HCT116 (cell line): Measurements from ENCODE around the gene ZNF541. TPM values are rescaled to one million over a fixed set of nuclear protein-coding genes. Genes with fewer than 3 reads are reported as not detected.

ENCODE experiments used
- ATAC-seq: fragments of 200-7000 bp; cut with Tn5 transposase; 2 replicates; pipeline ENCODE4 v1.9.1; 2020; ENCODE audit warnings: mild to moderate bottlenecking, moderate library complexity
- BruUV-seq: library from RNA; stranded (reverse); fragments of 400-500 nt; replicated peaks from 2 replicates; lab custom pipeline; 2021; lab: Mats Ljungman, UMichigan
- CTCF ChIA-PET: fragments of 300-600 bp; sonication (Branson Sonifier 250); formaldehyde crosslinking; loops from one replicate; lab custom pipeline; 2021; ENCODE audit warnings: antibody characterized with exemption; lab: Charles Lee
- POLR2A ChIA-PET: fragments of 300-600, 350-600 bp; sonication (Branson Sonifier 250); formaldehyde crosslinking; loops from one replicate; lab custom pipeline; 2021; ENCODE audit warnings: antibody characterized with exemption; lab: Charles Lee
- RAD21 ChIA-PET, 2 experiments: fragments of 300-600 bp; sonication (Branson Sonifier 250); formaldehyde crosslinking; loops; one replicate each; lab custom pipeline; 2023; ENCODE audit warnings: low total read pairs in 2 of 2; ENCODE audit not compliant: uncharacterized antibody in 2 of 2, unreplicated experiment in 2 of 2, low non-redundant PET in 1 of 2; lab: Charles Lee
- DNase-seq: peaks from one replicate; pipeline ENCODE4 v3.0.0-alpha.2; 2010; ENCODE audit warnings: low read depth, low spot score
- H2AFZ ChIP-seq: fragments of 200-600 bp; shearing (Covaris generic), sonication (generic); 2 replicates; pipeline ENCODE4 v1.6.1; 2017; ENCODE audit warnings: low read depth, mixed run types, mixed read lengths, antibody characterized with exemption, low read length; ENCODE audit not compliant: poor library complexity, severe bottlenecking
- H3K27ac ChIP-seq: 2 replicates; pipeline ENCODE4 v1.5.1; 2012; ENCODE audit warnings: low read depth, low read length
- H3K27me3 ChIP-seq: fragments of 200-600 bp; sonication (generic); 2 replicates; pipeline ENCODE4 v1.6.1; 2016; ENCODE audit warnings: mixed run types, low read length, mixed read lengths; ENCODE audit not compliant: insufficient read depth
- H3K36me3 ChIP-seq, 2 experiments: fragments of 200-500 bp in 1 of 2; fragments of 200-600 bp in 1 of 2; sonication (Bioruptor generic) in 1 of 2; sonication (generic) in 1 of 2; 2 replicates each; pipeline versions ENCODE4 v1.5.1 to v1.6.1; 2014 to 2016; ENCODE audit warnings: low read length in 2 of 2, inconsistent platforms in 1 of 2, mixed read lengths in 1 of 2, mixed run types in 1 of 2; ENCODE audit not compliant: insufficient read depth in 2 of 2, control insufficient read depth in 1 of 2
- H3K4me1 ChIP-seq, 2 experiments: fragments of 200-600 bp in 1 of 2; sonication (generic) in 1 of 2; 2 replicates each; pipeline versions ENCODE4 v1.5.1 to v1.6.1; 2012 to 2017; ENCODE audit warnings: low read length in 2 of 2, inconsistent platforms in 1 of 2, mild to moderate bottlenecking in 1 of 2, mixed read lengths in 1 of 2, mixed run types in 1 of 2, moderate library complexity in 1 of 2; ENCODE audit not compliant: insufficient read depth in 2 of 2, control insufficient read depth in 1 of 2
- H3K4me2 ChIP-seq: fragments of 200-600 bp; sonication (generic); 2 replicates; pipeline ENCODE4 v1.6.1; 2017; ENCODE audit warnings: mixed run types, low read length, mixed read lengths
- H3K4me3 ChIP-seq, 2 experiments: fragments of 200-600 bp in 1 of 2; sonication (generic) in 1 of 2; replicated peaks in 1 of 2; 2 replicates each; pipeline ENCODE4 v1.5.1; 2011 to 2016; ENCODE audit warnings: low read length in 2 of 2, control low read depth in 1 of 2, low read depth in 1 of 2, mild to moderate bottlenecking in 1 of 2, mixed read lengths in 1 of 2, mixed run types in 1 of 2
- H3K79me2 ChIP-seq: fragments of 200-600 bp; sonication (generic); 2 replicates; pipeline ENCODE4 v1.6.1; 2017; ENCODE audit warnings: mild to moderate bottlenecking, mixed run types, low read length, moderate library complexity, mixed read lengths; ENCODE audit not compliant: insufficient read depth
- H3K9ac ChIP-seq: fragments of 200-600 bp; sonication (generic); 2 replicates; pipeline ENCODE4 v1.6.1; 2016; ENCODE audit warnings: low read length, mixed read lengths
- H3K9me2 ChIP-seq: fragments of 200-600 bp; sonication (generic), shearing (Covaris generic); 2 replicates; pipeline ENCODE4 v1.6.1; 2017; ENCODE audit warnings: mixed run types, mild to moderate bottlenecking, moderate library complexity; ENCODE audit not compliant: insufficient read depth
- H3K9me3 ChIP-seq, 2 experiments: fragments of 200-500 bp in 1 of 2; fragments of 200-600 bp in 1 of 2; sonication (Bioruptor generic) in 1 of 2; sonication (generic) in 1 of 2; 2 replicates each; pipeline ENCODE4 v1.6.1; 2014 to 2017; ENCODE audit warnings: low read length in 2 of 2, mixed read lengths in 2 of 2, inconsistent platforms in 1 of 2, low read depth in 1 of 2, mild to moderate bottlenecking in 1 of 2, mixed run types in 1 of 2, moderate library complexity in 1 of 2; ENCODE audit not compliant: control insufficient read depth in 1 of 2, insufficient read depth in 1 of 2
- H4K20me1 ChIP-seq: fragments of 200-600 bp; sonication (generic), shearing (Covaris generic); 2 replicates; pipeline ENCODE4 v1.6.1; 2017; ENCODE audit warnings: mixed run types, mild to moderate bottlenecking, moderate library complexity; ENCODE audit not compliant: insufficient read depth
- CEBPB ChIP-seq: IDR thresholded peaks from 2 replicates; pipeline ENCODE4 v1.6.1; 2012; ENCODE audit warnings: low read depth
- ELF1 ChIP-seq: IDR thresholded peaks from 2 replicates; pipeline ENCODE4 v1.6.1; 2012; ENCODE audit warnings: low read depth, borderline replicate concordance
- FOSL1 ChIP-seq: IDR thresholded peaks from 2 replicates; pipeline ENCODE4 v1.6.1; 2012; ENCODE audit warnings: low read depth
- POLR2AphosphoS5 ChIP-seq: IDR thresholded peaks from 2 replicates; pipeline ENCODE4 v1.6.1; 2011; ENCODE audit warnings: mild to moderate bottlenecking, low read depth, low read length, moderate library complexity
- ZFX ChIP-seq: fragments of 450-650 bp; IDR thresholded peaks from 2 replicates; pipeline ENCODE4 v1.6.1; 2017
- ZNF274 ChIP-seq: fragments of 200-500 bp; sonication (Bioruptor generic); IDR thresholded peaks from 2 replicates; pipeline ENCODE4 v1.6.1; 2014; ENCODE audit warnings: mild to moderate bottlenecking, low read depth, low read length, inconsistent platforms
- intact Hi-C: fragments of 100-400 bp; cut with micrococcal nuclease; formaldehyde crosslinking; loops from 2 replicates; pipeline ENCODE4 v1.10.0; 2022
- total RNA-seq: library from RNA; stranded (reverse); gene quantifications from one replicate; pipeline ENCODE4 v1.2.1, GENCODE V29; 2021; ENCODE audit not compliant: unreplicated experiment
- TF ChIP-seq, protein P1 (sequence below): IDR thresholded peaks from 2 replicates; pipeline ENCODE4 v1.6.1; 2011; ENCODE audit warnings: mild to moderate bottlenecking, low read length, moderate library complexity; ENCODE audit not compliant: insufficient replicate concordance; ENCODE audit errors: extremely low read depth
- TF ChIP-seq, protein P2 (sequence below), 3 experiments: fragments of 200-600 bp in 1 of 3; sonication (generic) in 1 of 3; IDR thresholded peaks in 2 of 3; conservative IDR thresholded peaks in 1 of 3; 2 replicates each; pipeline ENCODE4 v1.5.1; 2012 to 2017; ENCODE audit warnings: low read depth in 2 of 3, low read length in 2 of 3, antibody characterized with exemption in 1 of 3, borderline replicate concordance in 1 of 3, control low read depth in 1 of 3, mild to moderate bottlenecking in 1 of 3, mixed read lengths in 1 of 3, mixed run types in 1 of 3, moderate library complexity in 1 of 3; ENCODE audit not compliant: insufficient read depth in 1 of 3
- TF ChIP-seq, protein P3 (sequence below): IDR thresholded peaks from 2 replicates; pipeline ENCODE4 v1.6.1; 2012; ENCODE audit warnings: low read depth

ZNF541 gene
- total RNA-seq, 1 experiment from 2014 or later = not detected

DNA sequence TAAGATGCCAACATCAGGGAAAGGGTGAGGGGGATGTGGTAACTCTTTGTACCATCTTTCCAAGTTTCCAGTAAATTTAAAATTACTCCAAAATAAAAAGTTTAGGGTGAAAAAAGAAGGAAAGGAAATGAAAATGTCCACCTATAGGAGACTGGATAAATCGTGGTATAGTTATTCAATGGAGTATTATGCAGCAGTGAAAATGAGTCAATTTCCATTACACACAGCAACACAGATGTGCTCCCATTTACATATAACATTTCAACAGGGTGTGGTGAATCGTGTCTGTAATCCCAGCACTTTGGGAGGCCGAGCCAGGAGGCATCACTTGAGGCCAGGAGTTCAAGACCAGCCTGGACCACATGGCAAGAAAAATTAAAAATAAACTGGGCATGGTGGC is 7.4 kb upstream of the ZNF541 start:
- Histone ChIP-seq H3K9ac (no peak overlapping the region), H3K4me3 (no peak overlapping the region), H3K9me3 (no peaks in the 10 kb centered on the region), H3K27ac (no peak overlapping the region), H3K4me1 (peaks cover 4 to 5% of the 10 kb centered on the region in 2 experiments; a peak in 3 of 4 replicates), H4K20me1 (no peaks in the 10 kb centered on the region), H3K36me3 (no peaks in the 10 kb centered on the region), H3K4me2 (no peak overlapping the region), H3K79me2 (no peaks in the 10 kb centered on the region), H3K27me3 (no peaks in the 10 kb centered on the region), H3K9me2 (no peaks in the 10 kb centered on the region), H2AFZ (no peak overlapping the region)
- TF ChIP-seq ZNF274 = no peak
- no peak for TF ChIP-seq ZFX
- no peak for TF ChIP-seq FOSL1
- TF ChIP-seq CEBPB = no peak
- no peak for TF ChIP-seq POLR2AphosphoS5
- TF ChIP-seq, protein P1, sequence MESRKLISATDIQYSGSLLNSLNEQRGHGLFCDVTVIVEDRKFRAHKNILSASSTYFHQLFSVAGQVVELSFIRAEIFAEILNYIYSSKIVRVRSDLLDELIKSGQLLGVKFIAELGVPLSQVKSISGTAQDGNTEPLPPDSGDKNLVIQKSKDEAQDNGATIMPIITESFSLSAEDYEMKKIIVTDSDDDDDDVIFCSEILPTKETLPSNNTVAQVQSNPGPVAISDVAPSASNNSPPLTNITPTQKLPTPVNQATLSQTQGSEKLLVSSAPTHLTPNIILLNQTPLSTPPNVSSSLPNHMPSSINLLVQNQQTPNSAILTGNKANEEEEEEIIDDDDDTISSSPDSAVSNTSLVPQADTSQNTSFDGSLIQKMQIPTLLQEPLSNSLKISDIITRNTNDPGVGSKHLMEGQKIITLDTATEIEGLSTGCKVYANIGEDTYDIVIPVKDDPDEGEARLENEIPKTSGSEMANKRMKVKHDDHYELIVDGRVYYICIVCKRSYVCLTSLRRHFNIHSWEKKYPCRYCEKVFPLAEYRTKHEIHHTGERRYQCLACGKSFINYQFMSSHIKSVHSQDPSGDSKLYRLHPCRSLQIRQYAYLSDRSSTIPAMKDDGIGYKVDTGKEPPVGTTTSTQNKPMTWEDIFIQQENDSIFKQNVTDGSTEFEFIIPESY = no peak
- no peak for TF ChIP-seq ELF1
- TF ChIP-seq, protein P2, sequence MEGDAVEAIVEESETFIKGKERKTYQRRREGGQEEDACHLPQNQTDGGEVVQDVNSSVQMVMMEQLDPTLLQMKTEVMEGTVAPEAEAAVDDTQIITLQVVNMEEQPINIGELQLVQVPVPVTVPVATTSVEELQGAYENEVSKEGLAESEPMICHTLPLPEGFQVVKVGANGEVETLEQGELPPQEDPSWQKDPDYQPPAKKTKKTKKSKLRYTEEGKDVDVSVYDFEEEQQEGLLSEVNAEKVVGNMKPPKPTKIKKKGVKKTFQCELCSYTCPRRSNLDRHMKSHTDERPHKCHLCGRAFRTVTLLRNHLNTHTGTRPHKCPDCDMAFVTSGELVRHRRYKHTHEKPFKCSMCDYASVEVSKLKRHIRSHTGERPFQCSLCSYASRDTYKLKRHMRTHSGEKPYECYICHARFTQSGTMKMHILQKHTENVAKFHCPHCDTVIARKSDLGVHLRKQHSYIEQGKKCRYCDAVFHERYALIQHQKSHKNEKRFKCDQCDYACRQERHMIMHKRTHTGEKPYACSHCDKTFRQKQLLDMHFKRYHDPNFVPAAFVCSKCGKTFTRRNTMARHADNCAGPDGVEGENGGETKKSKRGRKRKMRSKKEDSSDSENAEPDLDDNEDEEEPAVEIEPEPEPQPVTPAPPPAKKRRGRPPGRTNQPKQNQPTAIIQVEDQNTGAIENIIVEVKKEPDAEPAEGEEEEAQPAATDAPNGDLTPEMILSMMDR (IDR thresholded peaks at IDR 0.05 in 2 of 3, conservative IDR thresholded peaks at IDR 0.05 in 1 of 3; ENCODE audit: borderline replicate concordance in 1 of 3, insufficient read depth in 1 of 3, low read depth in 2 of 3, low read length in 2 of 3) = no peak
- TF ChIP-seq, protein P3, sequence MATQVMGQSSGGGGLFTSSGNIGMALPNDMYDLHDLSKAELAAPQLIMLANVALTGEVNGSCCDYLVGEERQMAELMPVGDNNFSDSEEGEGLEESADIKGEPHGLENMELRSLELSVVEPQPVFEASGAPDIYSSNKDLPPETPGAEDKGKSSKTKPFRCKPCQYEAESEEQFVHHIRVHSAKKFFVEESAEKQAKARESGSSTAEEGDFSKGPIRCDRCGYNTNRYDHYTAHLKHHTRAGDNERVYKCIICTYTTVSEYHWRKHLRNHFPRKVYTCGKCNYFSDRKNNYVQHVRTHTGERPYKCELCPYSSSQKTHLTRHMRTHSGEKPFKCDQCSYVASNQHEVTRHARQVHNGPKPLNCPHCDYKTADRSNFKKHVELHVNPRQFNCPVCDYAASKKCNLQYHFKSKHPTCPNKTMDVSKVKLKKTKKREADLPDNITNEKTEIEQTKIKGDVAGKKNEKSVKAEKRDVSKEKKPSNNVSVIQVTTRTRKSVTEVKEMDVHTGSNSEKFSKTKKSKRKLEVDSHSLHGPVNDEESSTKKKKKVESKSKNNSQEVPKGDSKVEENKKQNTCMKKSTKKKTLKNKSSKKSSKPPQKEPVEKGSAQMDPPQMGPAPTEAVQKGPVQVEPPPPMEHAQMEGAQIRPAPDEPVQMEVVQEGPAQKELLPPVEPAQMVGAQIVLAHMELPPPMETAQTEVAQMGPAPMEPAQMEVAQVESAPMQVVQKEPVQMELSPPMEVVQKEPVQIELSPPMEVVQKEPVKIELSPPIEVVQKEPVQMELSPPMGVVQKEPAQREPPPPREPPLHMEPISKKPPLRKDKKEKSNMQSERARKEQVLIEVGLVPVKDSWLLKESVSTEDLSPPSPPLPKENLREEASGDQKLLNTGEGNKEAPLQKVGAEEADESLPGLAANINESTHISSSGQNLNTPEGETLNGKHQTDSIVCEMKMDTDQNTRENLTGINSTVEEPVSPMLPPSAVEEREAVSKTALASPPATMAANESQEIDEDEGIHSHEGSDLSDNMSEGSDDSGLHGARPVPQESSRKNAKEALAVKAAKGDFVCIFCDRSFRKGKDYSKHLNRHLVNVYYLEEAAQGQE = no peak
- ChIA-PET CTCF (no interaction called here), POLR2A (no interaction called here), RAD21 (no interaction called here)
- no TSS peak for BruUV-seq
- DNase-seq (no peak), ATAC-seq (no peak)
- intact Hi-C loops = no loop called here
